Heart left ventricle (tissue), 16 donors: ENCODE data around the gene FAM184A. TPM values are rescaled to one million over a fixed set of nuclear protein-coding genes. Genes with fewer than 3 reads are reported as not detected.

Experiments
- ATAC-seq, 4 donors: fragments of 200-7000 bp; cut with Tn5 transposase; one replicate each; pipeline ENCODE4 v1.9.1; 2020 to 2022; ENCODE audit warnings: moderate library complexity in 4 of 4, mild to moderate bottlenecking in 3 of 4, moderate number of reproducible peaks in 1 of 4
- DNase-seq, 5 donors: peaks; one replicate each; pipeline ENCODE4 v3.0.0-alpha.2; 2020
- H3K27ac ChIP-seq, 12 donors: fragments of 200-600 bp; sonication (generic) in 4 of 12; one replicate each; pipeline versions ENCODE4 v1.5.0 to v1.8.0; 2016 to 2022; ENCODE audit warnings: mild to moderate bottlenecking in 2 of 12
- H3K27me3 ChIP-seq, 9 donors: fragments of 200-600 bp; sonication (generic) in 2 of 9; one replicate each; pipeline versions ENCODE4 v1.5.1 to v1.8.0; 2016 to 2022; ENCODE audit warnings: mild to moderate bottlenecking in 3 of 9
- H3K36me3 ChIP-seq, 9 donors: fragments of 200-600 bp; sonication (generic) in 2 of 9; one replicate each; pipeline versions ENCODE4 v1.5.0 to v1.8.0; 2018 to 2022; ENCODE audit warnings: mild to moderate bottlenecking in 2 of 9
- H3K4me1 ChIP-seq, 12 donors: fragments of 200-600 bp; sonication (generic) in 4 of 12; one replicate each; pipeline versions ENCODE4 v1.5.0 to v1.8.0; 2016 to 2022; ENCODE audit warnings: mild to moderate bottlenecking in 3 of 12
- H3K4me3 ChIP-seq, 12 donors: fragments of 200-600 bp; sonication (generic) in 4 of 12; one replicate each; pipeline versions ENCODE4 v1.5.0 to v1.8.0; 2017 to 2022; ENCODE audit warnings: mild to moderate bottlenecking in 9 of 12, moderate library complexity in 4 of 12
- H3K9me3 ChIP-seq, 12 donors: fragments of 200-600 bp; sonication (generic) in 4 of 12; one replicate each; pipeline versions ENCODE4 v1.5.0 to v1.8.0; 2016 to 2022; ENCODE audit warnings: mild to moderate bottlenecking in 1 of 12
- POLR2A ChIP-seq, 2 donors: fragments of 450-650 bp; IDR thresholded peaks; one replicate each; pipeline ENCODE4 v1.6.1; 2017; ENCODE audit warnings: antibody characterized with exemption in 2 of 2, mild to moderate bottlenecking in 2 of 2, moderate library complexity in 2 of 2
- WGBS, 4 donors: extraction: QIAGEN DNeasy Blood & Tissue Kit in 2 of 4; methylation state at CpG; one replicate each; pipeline versions ENCODE4 v1.1.5 to v1.1.7; 2013 to 2018; 5-methylcytosine and 5-hydroxymethylcytosine counted together
- intact Hi-C, 10 donors: fragments of 100-400 bp; cut with DNase I; formaldehyde crosslinking; loops; one replicate each; pipeline versions ENCODE4 v1.11.1 to v1.14.2; 2022
- polyA plus RNA-seq, 2 donors: library from polyadenylated mRNA; stranded (reverse); fragments of 200-250 nt; gene quantifications; one replicate each; pipeline ENCODE4 v1.2.3, GENCODE V29; 2013
- total RNA-seq, 9 donors: library from RNA; depleted of rRNA in 2 of 9; stranded (reverse); fragments of >200 nt in 2 of 9; fragmentation: NEBNext Ultra II Directional in 3 of 9; extraction: Animal tissue kit (Norgen Biotek cat#: 25700) in 3 of 9; gene quantifications; one replicate each; pipeline versions ENCODE4 v1.1.0 to v1.2.4, GENCODE V29; 2016 to 2023
- TF ChIP-seq, protein P1 (sequence below), 12 donors: fragments of 200-600 bp; sonication (generic) in 4 of 12; IDR thresholded peaks; one replicate each; pipeline versions ENCODE4 v1.5.0 to v1.8.0; 2018 to 2022; ENCODE audit warnings: antibody characterized with exemption in 12 of 12, mild to moderate bottlenecking in 5 of 12
- donor health status: ischemic (EF 13 %, LVEDD 7.1; RV severe dilation, severe dysfunction).
- donor health status: healthy with polysubstance abuse.
- donor health status: DM: no; HTN: yes; CAD: no.
- donor health status: DM: no; HTN: no; CAD: no.
- donor health status: ischemic (EF 25% LVEDD 6.9; RV normal size, moderate dysfunction).
- donor health status: ischemic (EF 25% LVEDD 5.7; RV mildly dilated, moderate dysfunction).
- donor health status: healthy.
- donor health status: DM: yes; HTN: yes; CAD: no.
- donor health status: ischemic (EF 35%, LVEDD 5.7; RV mildly dilated, moderate dysfunction).
- donor health status: nonischemic (EF 11% LVEDD 7.7; RV severe dilation, severe dysfunction).
- donor health status: DM: yes; HTN: yes; CAD: no.
- donor health status: PGD.
- donor health status: ischemic (EF 29% LVEDD 5.4; RV normal size, mild dysfunction).
- donor health status: nonischemic (EF 23%, LVEDD 6.1; RV moderate dilation, normal function).

Gene FAM184A
- total and polyA plus RNA-seq, 11 donors, result 0.16 to 1.1 (median 0.45) TPM

- Histone ChIP-seq H3K9me3 (no peaks in the 10 kb centered on the region), H3K4me3 (no peak overlapping the region), H3K4me1 (no peaks in the 10 kb centered on the region), H3K36me3 (no peaks in the 10 kb centered on the region), H3K27me3 (no peaks in the 10 kb centered on the region), H3K27ac (no peak overlapping the region)
- intact Hi-C loops, result no loop called here
- no peak for TF ChIP-seq POLR2A (IDR thresholded peaks at IDR 0.05)
- TF ChIP-seq, protein P1, sequence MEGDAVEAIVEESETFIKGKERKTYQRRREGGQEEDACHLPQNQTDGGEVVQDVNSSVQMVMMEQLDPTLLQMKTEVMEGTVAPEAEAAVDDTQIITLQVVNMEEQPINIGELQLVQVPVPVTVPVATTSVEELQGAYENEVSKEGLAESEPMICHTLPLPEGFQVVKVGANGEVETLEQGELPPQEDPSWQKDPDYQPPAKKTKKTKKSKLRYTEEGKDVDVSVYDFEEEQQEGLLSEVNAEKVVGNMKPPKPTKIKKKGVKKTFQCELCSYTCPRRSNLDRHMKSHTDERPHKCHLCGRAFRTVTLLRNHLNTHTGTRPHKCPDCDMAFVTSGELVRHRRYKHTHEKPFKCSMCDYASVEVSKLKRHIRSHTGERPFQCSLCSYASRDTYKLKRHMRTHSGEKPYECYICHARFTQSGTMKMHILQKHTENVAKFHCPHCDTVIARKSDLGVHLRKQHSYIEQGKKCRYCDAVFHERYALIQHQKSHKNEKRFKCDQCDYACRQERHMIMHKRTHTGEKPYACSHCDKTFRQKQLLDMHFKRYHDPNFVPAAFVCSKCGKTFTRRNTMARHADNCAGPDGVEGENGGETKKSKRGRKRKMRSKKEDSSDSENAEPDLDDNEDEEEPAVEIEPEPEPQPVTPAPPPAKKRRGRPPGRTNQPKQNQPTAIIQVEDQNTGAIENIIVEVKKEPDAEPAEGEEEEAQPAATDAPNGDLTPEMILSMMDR (IDR thresholded peaks at IDR 0.05), result no peak
- ATAC-seq (no peak), DNase-seq (no peak)
Measured at GRCh38 chr6:119067091-119067490, 11.4 kb downstream of the FAM184A start.

GRCh38 chr6:119066517-119066916 lies 11.9 kb downstream of the FAM184A start:
- no peak for ATAC-seq

GRCh38 chr6:119065955-119066354 lies 12.5 kb downstream of the FAM184A start:
- Histone ChIP-seq H3K9me3 (no peaks in the 10 kb centered on the region), H3K4me1 (no peaks in the 10 kb centered on the region), H3K27ac (no peak overlapping the region), H3K36me3 (no peaks in the 10 kb centered on the region), H3K27me3 (no peaks in the 10 kb centered on the region), H3K4me3 (no peak overlapping the region)
- intact Hi-C loops, result no loop called here
- DNase-seq, result no peak
- 69 to 75% (median 72%) methylated on average over 2 of the region's 2 CpGs for whole genome bisulfite sequencing, 4 donors
- no peak for ATAC-seq
- no peak for TF ChIP-seq POLR2A (IDR thresholded peaks at IDR 0.05)
- TF ChIP-seq, protein P1 (IDR thresholded peaks at IDR 0.05), result no peak

More at GRCh38 chr6:119066517-119066916, 11.9 kb downstream of the FAM184A start:
- TF ChIP-seq, protein P1 (IDR thresholded peaks at IDR 0.05), result no peak
- no peak for TF ChIP-seq POLR2A (IDR thresholded peaks at IDR 0.05)
- WGBS, 4 donors, result 61 to 88% (median 66%) methylated on average over 1 of the region's 1 CpG
- intact Hi-C loops, result no loop called here
- DNase-seq, result no peak
- H3K27ac ChIP-seq, result no peak overlapping the region
- no peaks in the 10 kb centered on the region for H3K27me3 ChIP-seq
- H3K36me3 ChIP-seq, result no peaks in the 10 kb centered on the region
- no peak overlapping the region for H3K4me3 ChIP-seq
- no peaks in the 10 kb centered on the region for H3K4me1 ChIP-seq
- no peaks in the 10 kb centered on the region for H3K9me3 ChIP-seq

GRCh38 chr6:119065382-119065781 lies 13.1 kb downstream of the FAM184A start:
- H3K4me3 ChIP-seq, result no peak overlapping the region
- 72 to 81% (median 73%) methylated on average over 5 of the region's 5 CpGs for WGBS, 4 donors
- no peaks in the 10 kb centered on the region for H3K27me3 ChIP-seq
- intact Hi-C loops, result no loop called here
- TF ChIP-seq, protein P1 (IDR thresholded peaks at IDR 0.05), result no peak
- TF ChIP-seq POLR2A (IDR thresholded peaks at IDR 0.05), result no peak
- ATAC-seq (no peak), DNase-seq (no peak)
- H3K27ac ChIP-seq, result no peak overlapping the region
- H3K36me3 ChIP-seq, result no peaks in the 10 kb centered on the region
- H3K4me1 ChIP-seq, result no peaks in the 10 kb centered on the region
- no peaks in the 10 kb centered on the region for H3K9me3 ChIP-seq
